ENCODE results near the gene OPA1.

DNA sequence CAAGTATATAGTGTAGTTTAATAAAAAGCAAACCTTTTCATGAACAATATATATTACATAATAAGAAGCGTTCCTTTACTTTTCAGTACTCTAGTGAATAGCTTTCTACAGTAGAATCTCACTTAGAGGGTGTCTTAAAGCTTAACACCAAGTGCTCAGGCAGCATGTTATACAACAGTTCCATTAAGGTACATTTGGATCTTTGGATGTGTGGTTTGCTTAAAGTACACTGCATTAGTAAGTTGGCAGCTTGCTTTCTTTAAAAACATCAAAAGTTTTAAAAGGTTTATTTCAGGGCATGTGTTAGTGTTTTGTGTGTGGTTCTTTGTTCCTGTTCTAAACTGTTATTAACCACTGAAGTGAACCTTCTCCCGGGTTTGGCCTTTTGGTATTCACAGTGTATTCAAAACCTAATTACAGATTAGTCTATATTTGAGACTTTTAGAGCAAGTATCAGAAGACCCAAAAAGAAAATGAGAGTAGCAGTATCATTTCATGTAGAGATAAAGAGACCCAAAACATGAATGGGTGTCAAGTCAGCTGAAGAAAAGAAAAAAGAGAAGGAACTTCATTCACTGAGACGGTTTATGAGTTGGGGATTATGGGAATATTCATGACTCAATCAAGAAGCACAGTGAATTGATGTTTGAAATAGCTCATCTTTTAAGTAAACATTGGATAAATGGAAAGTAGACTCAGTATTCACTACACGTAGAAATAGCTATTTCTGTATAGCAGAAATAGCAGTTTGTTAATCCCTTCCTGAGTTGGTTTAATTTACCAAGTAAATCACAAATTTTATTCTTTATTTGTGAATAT lies 93.9 kb downstream of the OPA1 start:
- no peak for TF ChIP-seq POLR2A (IDR thresholded peaks at IDR 0.05)
- TF ChIP-seq, protein P1, sequence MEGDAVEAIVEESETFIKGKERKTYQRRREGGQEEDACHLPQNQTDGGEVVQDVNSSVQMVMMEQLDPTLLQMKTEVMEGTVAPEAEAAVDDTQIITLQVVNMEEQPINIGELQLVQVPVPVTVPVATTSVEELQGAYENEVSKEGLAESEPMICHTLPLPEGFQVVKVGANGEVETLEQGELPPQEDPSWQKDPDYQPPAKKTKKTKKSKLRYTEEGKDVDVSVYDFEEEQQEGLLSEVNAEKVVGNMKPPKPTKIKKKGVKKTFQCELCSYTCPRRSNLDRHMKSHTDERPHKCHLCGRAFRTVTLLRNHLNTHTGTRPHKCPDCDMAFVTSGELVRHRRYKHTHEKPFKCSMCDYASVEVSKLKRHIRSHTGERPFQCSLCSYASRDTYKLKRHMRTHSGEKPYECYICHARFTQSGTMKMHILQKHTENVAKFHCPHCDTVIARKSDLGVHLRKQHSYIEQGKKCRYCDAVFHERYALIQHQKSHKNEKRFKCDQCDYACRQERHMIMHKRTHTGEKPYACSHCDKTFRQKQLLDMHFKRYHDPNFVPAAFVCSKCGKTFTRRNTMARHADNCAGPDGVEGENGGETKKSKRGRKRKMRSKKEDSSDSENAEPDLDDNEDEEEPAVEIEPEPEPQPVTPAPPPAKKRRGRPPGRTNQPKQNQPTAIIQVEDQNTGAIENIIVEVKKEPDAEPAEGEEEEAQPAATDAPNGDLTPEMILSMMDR (IDR thresholded peaks at IDR 0.05): no peak
